A549 (cell line): ENCODE results near the gene DLGAP1.

Experiments used
- CEBPB ChIP-seq, 2 experiments: fragments of >200 bp in 1 of 2; sonication (Bioruptor Twin) in 1 of 2; formaldehyde crosslinking in 1 of 2; IDR thresholded peaks; 2 replicates each; pipeline ENCODE4 v1.6.1; 2012 to 2016
- CHD2 ChIP-seq: fragments of 150-350 bp; IDR thresholded peaks from 2 replicates; pipeline ENCODE4 v1.6.1; 2014; ENCODE audit warnings: low read length; ENCODE audit not compliant: partially characterized antibody
- CHD4 ChIP-seq: fragments of 200-600 bp; sonication (generic); IDR thresholded peaks from 2 replicates; pipeline ENCODE4 v1.6.1; 2016; ENCODE audit warnings: antibody characterized with exemption, mild to moderate bottlenecking, borderline replicate concordance
- CTCF ChIP-seq: fragments of >200 bp; sonication (Bioruptor Twin); formaldehyde crosslinking; IDR thresholded peaks from 3 replicates; pipeline ENCODE4 v1.5.1; 2016

- no peak for TF ChIP-seq CHD2
- TF ChIP-seq CTCF: no peak
- no peak for TF ChIP-seq CHD4
- TF ChIP-seq CEBPB (IDR thresholded peaks at IDR 0.05): no peak
Measured at GRCh38 chr18:4417714-4418113, 37.4 kb downstream of the DLGAP1 start.
